Neutrophil (primary cell): ENCODE results near the gene BROX.

Experiments
- H3K27ac ChIP-seq: fragments of 200-600 bp; sonication (generic); 2 replicates; pipeline ENCODE4 v1.5.1; 2016; ENCODE audit warnings: mild to moderate bottlenecking, moderate library complexity
- H3K27me3 ChIP-seq: fragments of 200-600 bp; sonication (generic); 2 replicates; pipeline ENCODE4 v1.6.0; 2016; ENCODE audit warnings: mild to moderate bottlenecking
- H3K36me3 ChIP-seq: fragments of 200-600 bp; sonication (generic); 2 replicates; pipeline ENCODE4 v1.5.1; 2017
- H3K4me1 ChIP-seq, 2 experiments: fragments of 200-600 bp in 1 of 2; sonication (generic) in 1 of 2; 1 replicate in 1 of 2; 2 replicates in 1 of 2; pipeline versions ENCODE4 v1.5.1 to v1.6.1; 2013 to 2016; ENCODE audit warnings: low read depth in 1 of 2, low read length in 1 of 2, mild to moderate bottlenecking in 1 of 2, moderate library complexity in 1 of 2; ENCODE audit not compliant: control insufficient read depth in 1 of 2, insufficient read depth in 1 of 2
- H3K4me3 ChIP-seq, 2 experiments: fragments of 200-600 bp in 1 of 2; sonication (generic) in 1 of 2; 1 replicate in 1 of 2; 2 replicates in 1 of 2; pipeline ENCODE4 v1.5.1; 2013 to 2016; ENCODE audit warnings: low read depth in 1 of 2, low read length in 1 of 2, mild to moderate bottlenecking in 1 of 2, moderate library complexity in 1 of 2
- H3K9me3 ChIP-seq: fragments of 200-600 bp; sonication (generic); 2 replicates; pipeline ENCODE4 v1.5.1; 2016
- TF ChIP-seq, protein P1 (sequence below): fragments of 200-600 bp; sonication (generic); IDR thresholded peaks from 2 replicates; pipeline ENCODE4 v1.5.1; 2016; ENCODE audit warnings: antibody characterized with exemption

The BROX gene

DNA sequence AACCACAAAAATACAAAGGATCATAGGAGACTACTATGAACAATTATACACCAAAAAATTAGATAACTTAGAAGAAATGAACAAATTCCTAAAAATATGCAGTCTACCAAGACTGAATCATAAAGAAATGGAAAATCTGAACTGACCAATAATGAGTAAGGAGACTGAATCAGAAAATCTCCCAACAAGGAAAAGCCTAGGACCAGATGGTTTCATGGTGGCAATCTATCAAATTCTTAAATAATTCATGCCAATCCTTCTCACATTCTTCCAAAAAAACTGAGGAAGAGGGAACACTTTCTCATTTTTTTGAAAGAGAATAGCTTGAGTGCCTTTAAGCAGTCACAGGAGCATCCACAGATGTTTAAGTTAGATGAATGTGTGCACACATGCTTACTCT, 70.7 kb downstream of the BROX start:
- H3K27ac ChIP-seq, result no peak overlapping the region
- no peaks in the 10 kb centered on the region for H3K4me1 ChIP-seq
- H3K27me3 ChIP-seq, result peaks cover 24% of the 10 kb centered on the region
- no peaks in the 10 kb centered on the region for H3K9me3 ChIP-seq
- no peaks in the 10 kb centered on the region for H3K36me3 ChIP-seq
- no peak overlapping the region for H3K4me3 ChIP-seq
- TF ChIP-seq, protein P1, sequence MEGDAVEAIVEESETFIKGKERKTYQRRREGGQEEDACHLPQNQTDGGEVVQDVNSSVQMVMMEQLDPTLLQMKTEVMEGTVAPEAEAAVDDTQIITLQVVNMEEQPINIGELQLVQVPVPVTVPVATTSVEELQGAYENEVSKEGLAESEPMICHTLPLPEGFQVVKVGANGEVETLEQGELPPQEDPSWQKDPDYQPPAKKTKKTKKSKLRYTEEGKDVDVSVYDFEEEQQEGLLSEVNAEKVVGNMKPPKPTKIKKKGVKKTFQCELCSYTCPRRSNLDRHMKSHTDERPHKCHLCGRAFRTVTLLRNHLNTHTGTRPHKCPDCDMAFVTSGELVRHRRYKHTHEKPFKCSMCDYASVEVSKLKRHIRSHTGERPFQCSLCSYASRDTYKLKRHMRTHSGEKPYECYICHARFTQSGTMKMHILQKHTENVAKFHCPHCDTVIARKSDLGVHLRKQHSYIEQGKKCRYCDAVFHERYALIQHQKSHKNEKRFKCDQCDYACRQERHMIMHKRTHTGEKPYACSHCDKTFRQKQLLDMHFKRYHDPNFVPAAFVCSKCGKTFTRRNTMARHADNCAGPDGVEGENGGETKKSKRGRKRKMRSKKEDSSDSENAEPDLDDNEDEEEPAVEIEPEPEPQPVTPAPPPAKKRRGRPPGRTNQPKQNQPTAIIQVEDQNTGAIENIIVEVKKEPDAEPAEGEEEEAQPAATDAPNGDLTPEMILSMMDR, result no peak

DNA sequence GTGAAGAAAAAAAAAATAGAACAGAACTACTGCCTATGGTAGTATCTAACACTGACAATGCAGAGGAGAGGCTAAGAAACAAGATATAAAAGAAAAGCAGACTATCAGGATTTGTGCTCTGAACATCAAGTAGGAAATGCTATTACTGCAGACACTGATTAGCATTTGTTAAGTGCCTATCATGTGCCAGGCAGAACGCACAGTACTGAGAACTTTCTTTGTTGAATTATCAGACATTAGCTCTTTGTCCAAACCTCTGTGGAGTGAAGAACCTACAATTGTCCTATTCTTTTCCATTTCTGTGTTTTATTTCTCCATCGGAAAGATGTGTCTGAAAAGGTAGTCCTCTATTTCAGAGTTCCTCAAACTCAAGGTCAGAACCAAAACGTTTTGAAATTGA, 72.0 kb downstream of the BROX start:
- no peak overlapping the region for H3K27ac ChIP-seq
- TF ChIP-seq, protein P1, result no peak
- H3K4me3 ChIP-seq, result no peak overlapping the region
- no peaks in the 10 kb centered on the region for H3K4me1 ChIP-seq
- no peaks in the 10 kb centered on the region for H3K36me3 ChIP-seq
- no peaks in the 10 kb centered on the region for H3K9me3 ChIP-seq
- H3K27me3 ChIP-seq, result peaks cover 24% of the 10 kb centered on the region
